GM18867 (cell line): ENCODE data around the gene NACC1.

Experiments
- ATAC-seq: cut with Tn5 transposase; IDR thresholded peaks from one replicate; pipeline ENCODE4 v1.9.1; 2021; ENCODE audit warnings: mild to moderate bottlenecking, moderate library complexity; ENCODE audit not compliant: unreplicated experiment

NACC1 gene

DNA sequence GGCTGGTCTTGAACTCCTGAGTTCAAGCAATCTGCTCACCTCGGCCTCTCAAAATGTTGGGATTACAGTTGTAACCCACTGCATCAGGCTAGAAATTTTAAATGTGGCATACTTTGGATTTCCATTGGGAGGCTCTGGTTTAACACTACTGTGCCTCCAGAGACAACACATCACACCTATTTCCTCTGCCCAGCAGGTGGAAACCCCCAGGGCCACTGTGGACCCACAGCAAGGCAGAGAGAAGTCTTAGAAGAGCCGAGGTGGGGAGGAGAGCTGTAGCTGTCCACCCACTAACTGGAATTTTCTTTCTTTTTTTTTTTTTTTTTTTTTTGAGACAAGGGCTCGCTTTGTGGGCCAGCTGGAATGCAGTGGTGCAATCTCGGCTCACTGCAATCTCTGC, 71.5 kb downstream of the NACC1 start:
- ATAC-seq = no peak
